ENCODE measurements around the gene NDNF.

DNA sequence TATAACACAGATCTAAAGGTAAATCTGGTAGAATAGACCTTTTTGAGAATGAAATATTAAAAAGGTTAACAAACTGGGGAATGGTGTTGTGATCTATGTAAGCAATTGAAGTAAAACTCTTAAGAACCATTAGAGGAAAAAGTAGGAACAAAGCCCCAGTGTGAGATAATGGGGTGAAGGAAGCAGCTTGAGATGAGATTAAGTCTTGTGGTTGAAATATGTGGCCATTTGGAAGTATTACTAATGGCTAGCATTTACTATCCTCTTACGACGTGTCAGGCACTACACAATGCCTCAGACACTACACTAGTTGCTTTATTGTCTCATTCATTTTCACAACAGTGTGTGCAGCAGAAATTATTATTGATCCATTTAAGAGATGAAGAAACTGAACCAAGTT is 25.9 kb upstream of the NDNF start:
- TF ChIP-seq POLR2A (IDR thresholded peaks at IDR 0.05) (no peak), CTCF (IDR thresholded peaks at IDR 0.05) (no peak)

All from heart left ventricle (tissue), 13 donors.